ENCODE results near the gene GRIN2D. TPM values are rescaled to one million over a fixed set of nuclear protein-coding genes. Genes with fewer than 3 reads are reported as not detected.

The GRIN2D gene
- total RNA-seq: 1.1 and 1.3 TPM in 2 replicates

DNA sequence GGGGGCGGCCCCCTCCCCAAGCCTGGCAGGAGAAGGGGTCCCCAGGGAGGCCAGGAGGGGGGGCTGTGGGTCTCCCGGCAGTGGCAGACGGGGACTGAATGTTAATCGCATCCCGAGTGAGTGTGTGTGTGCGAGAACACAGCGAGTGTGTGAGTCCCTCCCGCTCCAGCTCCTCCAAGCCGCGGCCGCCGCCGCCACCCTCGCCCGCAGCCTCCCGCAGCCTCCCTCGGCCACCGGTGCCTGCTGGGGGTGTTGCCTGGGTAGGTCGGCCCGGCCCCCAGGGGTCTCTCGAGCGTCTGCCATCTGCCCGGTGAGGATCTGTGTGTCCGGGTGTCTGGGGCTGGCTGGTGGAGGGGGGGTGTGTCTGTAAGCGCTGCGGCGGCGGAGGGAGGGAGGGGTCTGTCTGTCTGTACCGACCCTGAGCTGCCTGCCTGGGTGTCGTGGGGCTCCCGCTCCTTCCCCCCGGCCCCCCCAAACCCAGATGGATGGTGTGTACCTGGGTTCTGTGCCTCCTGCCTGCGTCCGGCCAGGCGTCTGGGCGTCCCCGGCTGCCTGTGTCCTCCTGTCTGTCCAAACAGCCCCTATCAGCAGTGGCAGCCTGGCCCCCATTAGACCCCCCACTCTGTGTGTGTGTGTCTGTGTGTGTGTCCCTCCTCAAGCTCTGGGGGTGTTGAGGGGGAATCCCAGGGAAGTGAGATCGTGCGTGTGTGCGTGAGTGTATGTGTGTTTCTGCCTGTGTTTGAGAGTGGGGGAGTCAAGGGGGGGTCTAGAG lies at the start of gene GRIN2D:
Gene GRIN2D (plus strand): TSS at position 110 of the 772 bp plus-strand sequence. CDS start 4,725 bp downstream, outside the sequence.

DNA sequence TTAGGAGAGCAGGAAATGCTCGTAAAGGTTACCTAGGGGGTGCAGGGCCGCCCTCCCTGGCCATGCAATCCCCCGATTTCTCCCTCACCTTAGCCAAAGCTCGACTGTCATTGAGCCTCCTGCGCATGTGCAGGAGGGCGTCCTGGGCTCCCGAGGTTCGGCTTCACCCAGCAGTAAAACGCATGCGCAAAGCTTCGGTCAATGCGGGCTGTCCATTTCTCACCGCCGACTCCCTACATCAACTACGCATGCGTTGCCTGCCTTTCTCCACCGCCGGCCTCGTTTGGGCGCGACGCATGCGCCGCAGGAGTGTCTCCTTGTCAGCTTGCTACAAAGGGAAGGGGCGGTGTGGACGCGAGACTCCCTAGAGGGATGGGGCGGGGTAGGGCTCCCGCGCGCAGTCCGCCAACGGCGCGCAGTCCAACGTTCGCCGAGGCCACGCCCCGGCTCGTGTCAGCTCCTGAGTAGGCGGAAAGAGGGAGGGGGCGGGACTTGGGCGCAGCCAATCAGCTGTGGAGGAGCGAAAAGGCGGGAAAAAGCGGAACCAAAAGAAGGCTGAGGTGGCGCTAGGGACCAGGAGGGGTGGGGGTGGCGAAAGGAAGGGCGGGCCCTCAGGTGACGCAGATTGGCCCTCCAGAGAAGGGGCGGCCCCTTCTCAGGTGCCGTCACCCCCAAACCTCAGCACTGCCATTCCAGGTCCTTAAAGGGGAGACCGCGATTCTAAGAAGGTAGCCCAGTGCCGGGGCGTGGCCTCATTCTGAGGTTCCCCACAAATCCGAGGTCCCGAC lies 29.5 kb upstream of the GRIN2D start, which contains the start of the genes SYNGR4 and TMEM143:
Gene SYNGR4 (plus strand): TSS at position 558 of the 788 bp plus-strand sequence. CDS start 1,476 bp downstream, outside the sequence.
Gene TMEM143 (minus strand): TSS at position 131 of the 788 bp plus-strand sequence. CDS start 20 bp downstream, at position 111.

DNA sequence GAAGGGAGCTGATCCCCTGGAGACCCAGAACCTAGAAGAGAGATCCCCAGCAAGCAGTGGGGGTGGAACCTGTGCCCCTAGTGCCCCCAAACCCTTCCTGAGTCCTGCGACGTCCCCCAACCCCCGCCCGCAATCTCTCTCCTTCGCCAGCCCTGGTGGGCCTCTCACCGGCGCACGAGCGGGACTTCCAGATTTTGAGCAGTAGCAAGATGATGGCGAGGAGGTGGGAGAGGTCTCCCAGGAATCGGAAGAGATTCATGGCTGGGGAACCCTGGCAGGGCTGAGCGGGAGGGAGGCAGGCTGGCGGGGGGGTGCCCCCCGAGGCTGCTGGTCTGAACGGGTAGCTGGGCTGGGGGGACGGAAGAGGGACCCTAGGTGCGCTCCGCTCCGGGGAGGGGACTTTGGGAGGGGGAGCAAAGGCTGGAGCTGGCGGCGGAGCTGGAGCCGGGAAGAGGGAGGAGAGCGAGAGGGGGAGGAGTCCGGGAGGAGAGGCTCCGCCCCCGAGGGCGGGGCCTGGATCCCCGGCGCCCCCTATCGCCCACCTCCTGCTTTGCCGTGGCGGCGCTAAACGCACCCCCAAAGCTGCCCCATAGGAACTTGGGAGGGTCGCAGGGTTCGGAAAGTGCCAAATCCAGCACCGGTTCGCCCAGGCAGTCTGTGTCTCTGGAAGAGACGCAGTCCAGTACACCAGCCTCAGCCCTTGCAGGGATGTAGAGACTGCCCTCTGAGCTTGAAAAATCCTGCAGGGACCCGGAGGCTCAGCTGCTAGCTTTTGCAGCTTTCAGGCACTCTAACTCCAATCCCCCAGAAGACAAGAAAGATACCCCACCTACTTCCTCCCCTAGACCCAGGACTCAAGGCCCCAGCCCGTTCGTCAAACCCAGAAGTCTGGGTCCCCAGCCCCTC lies 2.1 kb upstream of the GRIN2D start, which contains the start of gene KDELR1:
Gene KDELR1 (minus strand): TSS at position 452 of the 906 bp plus-strand sequence. CDS start 193 bp downstream, at position 259.

Other genes with a start within 250 kb of the GRIN2D start
- 6.8 and 9.6 TPM in 2 replicates for gene LIG1, start 223.3 kb upstream of the GRIN2D start, total RNA-seq
- 0.97 and 1.8 TPM in 2 replicates for gene ZSWIM9, start 223.0 kb upstream of the GRIN2D start, total RNA-seq
- 12.3 and 19.5 TPM in 2 replicates for gene CARD8, start 137.8 kb upstream of the GRIN2D start, total RNA-seq
- 3.9 TPM in 1 of 2 replicates, not detected in the other for gene ZNF114, start 123.6 kb upstream of the GRIN2D start, total RNA-seq
- gene EMP3, start 68.1 kb upstream of the GRIN2D start, total RNA-seq: 163 and 198 TPM in 2 replicates
- 5.5 and 5.8 TPM in 2 replicates for gene TMEM143, start 29.7 kb upstream of the GRIN2D start, total RNA-seq
- gene SYNGR4, start 29.3 kb upstream of the GRIN2D start, total RNA-seq: not detected in 2 replicates
- gene KDELR1, start 2.1 kb upstream of the GRIN2D start, total RNA-seq: 219 and 256 TPM in 2 replicates
- 41.5 and 42.6 TPM in 2 replicates for gene GRWD1, start 52.3 kb downstream of the GRIN2D start, total RNA-seq
- 0.36 and 0.49 TPM in 2 replicates for gene KCNJ14, start 61.9 kb downstream of the GRIN2D start, total RNA-seq
- 30.6 and 35.6 TPM in 2 replicates for gene CYTH2, start 75.7 kb downstream of the GRIN2D start, total RNA-seq
- 0.49 TPM in 1 of 2 replicates, not detected in the other for gene LMTK3, start 118.2 kb downstream of the GRIN2D start, total RNA-seq
- gene SULT2B1, start 158.5 kb downstream of the GRIN2D start, total RNA-seq: not detected in 2 replicates
- not detected in 2 replicates for gene SPACA4, start 213.1 kb downstream of the GRIN2D start, total RNA-seq
- 0.32 TPM in 1 of 2 replicates, not detected in the other for gene FAM83E, start 221.4 kb downstream of the GRIN2D start, total RNA-seq
- 2,406 and 2,632 TPM in 2 replicates for gene RPL18, start 225.5 kb downstream of the GRIN2D start, total RNA-seq
- gene SPHK2, start 225.8 kb downstream of the GRIN2D start, total RNA-seq: 8.3 and 13.4 TPM in 2 replicates
- gene DBP, start 243.7 kb downstream of the GRIN2D start, total RNA-seq: 1.3 and 3.6 TPM in 2 replicates

All from cardiac atrium fibroblast (primary cell).